ENCODE measurements around the gene FAM168B. TPM values are rescaled to one million over a fixed set of nuclear protein-coding genes. Genes with fewer than 3 reads are reported as not detected.

FAM168B gene
- total and polyA plus RNA-seq, 2 of the 13 experiments (the other 11 are each of a cell fraction or from before 2014, with no cell fraction given) = 64.5 to 113 TPM

DNA sequence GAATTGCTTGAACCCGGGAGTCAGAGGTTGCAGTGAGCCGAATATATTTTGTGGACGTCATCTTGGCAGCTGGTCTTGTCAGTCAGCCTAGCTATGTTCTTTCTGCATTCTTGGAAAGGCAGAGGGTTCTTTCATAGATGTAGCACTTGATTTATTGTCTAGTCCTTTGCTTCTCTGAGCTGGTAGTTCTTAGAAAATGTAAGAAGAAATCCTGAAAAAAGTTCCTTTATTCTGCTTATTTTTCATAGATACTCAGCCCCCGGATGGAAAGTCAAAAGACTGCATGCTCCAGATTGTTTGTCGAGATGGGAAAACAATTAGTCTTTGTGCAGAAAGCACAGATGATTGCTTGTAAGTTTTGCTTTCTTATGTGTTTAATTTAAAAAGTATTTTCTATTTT, 33.2 kb upstream of the FAM168B start:
- intact Hi-C loops (cut with micrococcal nuclease; ENCODE audit: unreplicated experiment) (no loop called here), in situ Hi-C loops (cut with HindIII; ENCODE audit: extremely low pct_ligation_motif_present, low pct_unique_long_range_greater_than_20kb) (no loop called here)
- BruUV-seq (replicated peaks) = no TSS peak
- Histone ChIP-seq H3K9ac (ENCODE audit: insufficient read depth, low read depth, low read length) (no peak overlapping the region), H3K4me1 (ENCODE audit: insufficient read depth, low read length) (peaks cover 7% of the 10 kb centered on the region), H3K4me3 (replicated peaks in 1 of 3; ENCODE audit: insufficient read depth in 1 of 3, low read depth in 2 of 3, low read length in 3 of 3) (no peak overlapping the region), H3K79me2 (ENCODE audit: insufficient read depth, low read length) (peaks cover 27% of the 10 kb centered on the region), H3K27me3 (ENCODE audit: control insufficient read depth in 1 of 2, insufficient read depth in 2 of 2, low read length in 2 of 2) (no peaks in the 10 kb centered on the region), H3K9me3 (ENCODE audit: low read length) (no peaks in the 10 kb centered on the region), H2AFZ (ENCODE audit: low read length) (no peak overlapping the region), H3K36me3 (replicated peaks in 1 of 2; ENCODE audit: control insufficient read depth in 1 of 2, insufficient read depth in 2 of 2, low read length in 2 of 2) (peaks cover 37 to 75% of the 10 kb centered on the region in 2 experiments), H3K4me2 (ENCODE audit: low read depth, low read length) (no peak overlapping the region), H3K27ac (ENCODE audit: extremely low read length, insufficient read depth, low read length) (no peak overlapping the region), H4K20me1 (ENCODE audit: insufficient read depth, low read length) (peaks cover 11% of the 10 kb centered on the region; the same call in 1 of the 2 replicates)
- TF ChIP-seq ZSCAN30 (CRISPR knock-in tag; IDR thresholded peaks at IDR 0.05) (no peak), ATF1 (CRISPR knock-in tag; IDR thresholded peaks at IDR 0.05) (no peak), FOXK2 (IDR thresholded peaks at IDR 0.05) (no peak), SP2 (CRISPR knock-in tag; IDR thresholded peaks at IDR 0.05) (no peak), ZNF652 (CRISPR knock-in tag; IDR thresholded peaks at IDR 0.05; ENCODE audit: borderline replicate concordance, low read depth) (no peak), PLRG1 (conservative IDR thresholded peaks at IDR 0.05) (no peak), FOXA1 (IDR thresholded peaks at IDR 0.05) (no peak), FOXA1 (CRISPR knock-in tag; IDR thresholded peaks at IDR 0.05) (no peak), PRDM4 (CRISPR knock-in tag; IDR thresholded peaks at IDR 0.05; ENCODE audit: borderline replicate concordance) (no peak), STAG1 (CRISPR knock-in tag; IDR thresholded peaks at IDR 0.05) (no peak), ZSCAN9 (CRISPR knock-in tag; IDR thresholded peaks at IDR 0.05; ENCODE audit: borderline replicate concordance) (no peak), ZNF639 (CRISPR knock-in tag; conservative IDR thresholded peaks at IDR 0.05) (no peak), ZBTB42 (CRISPR knock-in tag; IDR thresholded peaks at IDR 0.05) (no peak), EHMT2 (IDR thresholded peaks at IDR 0.05; ENCODE audit: borderline replicate concordance, low read depth, low read length) (no peak), DMAP1 (CRISPR knock-in tag; IDR thresholded peaks at IDR 0.05) (no peak), ZBTB7B (CRISPR knock-in tag; IDR thresholded peaks at IDR 0.05) (no peak)
- TF ChIP-seq, protein P1, sequence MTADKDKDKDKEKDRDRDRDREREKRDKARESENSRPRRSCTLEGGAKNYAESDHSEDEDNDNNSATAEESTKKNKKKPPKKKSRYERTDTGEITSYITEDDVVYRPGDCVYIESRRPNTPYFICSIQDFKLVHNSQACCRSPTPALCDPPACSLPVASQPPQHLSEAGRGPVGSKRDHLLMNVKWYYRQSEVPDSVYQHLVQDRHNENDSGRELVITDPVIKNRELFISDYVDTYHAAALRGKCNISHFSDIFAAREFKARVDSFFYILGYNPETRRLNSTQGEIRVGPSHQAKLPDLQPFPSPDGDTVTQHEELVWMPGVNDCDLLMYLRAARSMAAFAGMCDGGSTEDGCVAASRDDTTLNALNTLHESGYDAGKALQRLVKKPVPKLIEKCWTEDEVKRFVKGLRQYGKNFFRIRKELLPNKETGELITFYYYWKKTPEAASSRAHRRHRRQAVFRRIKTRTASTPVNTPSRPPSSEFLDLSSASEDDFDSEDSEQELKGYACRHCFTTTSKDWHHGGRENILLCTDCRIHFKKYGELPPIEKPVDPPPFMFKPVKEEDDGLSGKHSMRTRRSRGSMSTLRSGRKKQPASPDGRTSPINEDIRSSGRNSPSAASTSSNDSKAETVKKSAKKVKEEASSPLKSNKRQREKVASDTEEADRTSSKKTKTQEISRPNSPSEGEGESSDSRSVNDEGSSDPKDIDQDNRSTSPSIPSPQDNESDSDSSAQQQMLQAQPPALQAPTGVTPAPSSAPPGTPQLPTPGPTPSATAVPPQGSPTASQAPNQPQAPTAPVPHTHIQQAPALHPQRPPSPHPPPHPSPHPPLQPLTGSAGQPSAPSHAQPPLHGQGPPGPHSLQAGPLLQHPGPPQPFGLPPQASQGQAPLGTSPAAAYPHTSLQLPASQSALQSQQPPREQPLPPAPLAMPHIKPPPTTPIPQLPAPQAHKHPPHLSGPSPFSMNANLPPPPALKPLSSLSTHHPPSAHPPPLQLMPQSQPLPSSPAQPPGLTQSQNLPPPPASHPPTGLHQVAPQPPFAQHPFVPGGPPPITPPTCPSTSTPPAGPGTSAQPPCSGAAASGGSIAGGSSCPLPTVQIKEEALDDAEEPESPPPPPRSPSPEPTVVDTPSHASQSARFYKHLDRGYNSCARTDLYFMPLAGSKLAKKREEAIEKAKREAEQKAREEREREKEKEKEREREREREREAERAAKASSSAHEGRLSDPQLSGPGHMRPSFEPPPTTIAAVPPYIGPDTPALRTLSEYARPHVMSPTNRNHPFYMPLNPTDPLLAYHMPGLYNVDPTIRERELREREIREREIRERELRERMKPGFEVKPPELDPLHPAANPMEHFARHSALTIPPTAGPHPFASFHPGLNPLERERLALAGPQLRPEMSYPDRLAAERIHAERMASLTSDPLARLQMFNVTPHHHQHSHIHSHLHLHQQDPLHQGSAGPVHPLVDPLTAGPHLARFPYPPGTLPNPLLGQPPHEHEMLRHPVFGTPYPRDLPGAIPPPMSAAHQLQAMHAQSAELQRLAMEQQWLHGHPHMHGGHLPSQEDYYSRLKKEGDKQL (CRISPR knock-in tag; IDR thresholded peaks at IDR 0.05; ENCODE audit: low read depth) = no peak
- TF ChIP-seq, protein P2, sequence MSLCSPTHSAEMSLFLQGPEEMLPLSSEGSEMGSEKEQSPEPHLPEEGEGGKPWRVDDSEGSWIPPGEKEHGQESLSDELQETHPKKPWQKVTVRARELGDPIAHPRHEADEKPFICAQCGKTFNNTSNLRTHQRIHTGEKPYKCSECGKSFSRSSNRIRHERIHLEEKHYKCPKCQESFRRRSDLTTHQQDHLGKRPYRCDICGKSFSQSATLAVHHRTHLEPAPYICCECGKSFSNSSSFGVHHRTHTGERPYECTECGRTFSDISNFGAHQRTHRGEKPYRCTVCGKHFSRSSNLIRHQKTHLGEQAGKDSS (CRISPR knock-in tag; IDR thresholded peaks at IDR 0.05; ENCODE audit: borderline replicate concordance, low read depth) = no peak
- DNase-seq (ENCODE audit: low spot score) = no peak
- WGBS (ENCODE audit: low lambda C conversion rate) = 98% methylated on average over 5 of the region's 5 CpGs
- ChIA-PET POLR2A (no interaction called here), CTCF (ENCODE audit: low intra/inter-chr PET ratio, low total read pairs) (no interaction called here)
- no peak for ATAC-seq
- no peak for FAIRE-seq

All from HepG2 (cell line).